PC-3 (cell line): ENCODE data around the gene TIMM17A. TPM values are rescaled to one million over a fixed set of nuclear protein-coding genes. Genes with fewer than 3 reads are reported as not detected.

Experiments used
- ATAC-seq: fragments of 200-7000 bp; cut with Tn5 transposase; 2 replicates; pipeline ENCODE4 v1.9.1; 2020; ENCODE audit warnings: mild to moderate bottlenecking, moderate library complexity
- BruUV-seq: library from RNA; stranded (reverse); fragments of 400-500 nt; replicated peaks from 2 replicates; lab custom pipeline; 2021; lab: Mats Ljungman, UMichigan
- CTCF ChIA-PET: fragments of 300-600 bp; sonication (Branson Sonifier 250); formaldehyde crosslinking; loops from one replicate; lab custom pipeline; 2022; ENCODE audit warnings: antibody characterized with exemption; lab: Charles Lee
- POLR2A ChIA-PET: fragments of 300-600 bp; sonication (Branson Sonifier 250); formaldehyde crosslinking; loops from one replicate; lab custom pipeline; 2022; ENCODE audit warnings: antibody characterized with exemption; ENCODE audit not compliant: unreplicated experiment; lab: Charles Lee
- DNase-seq: peaks from one replicate; pipeline ENCODE4 v3.0.0-alpha.2; 2015
- H2AFZ ChIP-seq: fragments of 300-600 bp; sonication (generic); 2 replicates; pipeline ENCODE4 v1.6.0; 2016; ENCODE audit warnings: antibody characterized with exemption, low read length
- H3F3A ChIP-seq: fragments of 300-600 bp; sonication (generic); one replicate; pipeline ENCODE4 v1.6.0; 2017; ENCODE audit warnings: antibody characterized with exemption, low read length, control low read depth, mild to moderate bottlenecking; ENCODE audit not compliant: unreplicated experiment
- H3K27ac ChIP-seq: fragments of 300-600 bp; sonication (generic); 2 replicates; pipeline ENCODE4 v1.5.1; 2016; ENCODE audit warnings: mild to moderate bottlenecking, low read length
- H3K27me3 ChIP-seq: fragments of 300-600 bp; sonication (generic); 2 replicates; pipeline ENCODE4 v1.6.1; 2016; ENCODE audit warnings: low read length, mixed read lengths
- H3K36me3 ChIP-seq: fragments of 300-600 bp; sonication (generic); 2 replicates; pipeline ENCODE4 v1.6.1; 2016; ENCODE audit warnings: low read depth, mixed run types, low read length, mixed read lengths
- H3K4me1 ChIP-seq: fragments of 300-600 bp; sonication (generic); 2 replicates; pipeline ENCODE4 v1.5.1; 2016; ENCODE audit warnings: low read length; ENCODE audit not compliant: insufficient read depth
- H3K4me2 ChIP-seq: fragments of 300-600 bp; sonication (generic); 2 replicates; pipeline ENCODE4 v1.6.0; 2016; ENCODE audit warnings: low read length
- H3K4me3 ChIP-seq: fragments of 300-600 bp; sonication (generic); 2 replicates; pipeline ENCODE4 v1.5.1; 2016; ENCODE audit warnings: mild to moderate bottlenecking, low read length, mixed read lengths
- H3K79me2 ChIP-seq: fragments of 300-600 bp; sonication (generic); 2 replicates; pipeline ENCODE4 v1.6.1; 2017; ENCODE audit warnings: low read length, mixed read lengths
- H3K9ac ChIP-seq: fragments of 300-600 bp; sonication (generic); 2 replicates; pipeline ENCODE4 v1.6.0; 2016; ENCODE audit warnings: mild to moderate bottlenecking, low read length
- H3K9me2 ChIP-seq: fragments of 300-600 bp; sonication (generic); replicated peaks from 2 replicates; pipeline ENCODE4 v1.6.1; 2016; ENCODE audit warnings: mixed run types, low read length, mixed read lengths
- H3K9me3 ChIP-seq: fragments of 300-600 bp; sonication (generic); 2 replicates; pipeline ENCODE4 v1.6.1; 2016; ENCODE audit warnings: low read length, mixed read lengths
- H4K20me1 ChIP-seq: fragments of 300-600 bp; sonication (generic); 2 replicates; pipeline ENCODE4 v1.6.1; 2016; ENCODE audit warnings: low read length, mixed read lengths
- EZH2 ChIP-seq: fragments of 300-600 bp; sonication (generic); IDR thresholded peaks from one replicate; pipeline ENCODE4 v1.6.1; 2017; ENCODE audit warnings: antibody characterized with exemption, mild to moderate bottlenecking, low read length; ENCODE audit not compliant: unreplicated experiment
- EZH2phosphoT487 ChIP-seq: fragments of 300-600 bp; sonication (generic); IDR thresholded peaks from 2 replicates; pipeline ENCODE4 v1.6.1; 2018; ENCODE audit warnings: mild to moderate bottlenecking, antibody characterized with exemption, low read length, borderline replicate concordance
- intact Hi-C: fragments of 100-400 bp; cut with micrococcal nuclease; formaldehyde crosslinking; loops from 2 replicates; pipeline ENCODE4 v1.9.0; 2023
- total RNA-seq: library from RNA; depleted of rRNA; stranded (reverse); fragments of >200 nt; gene quantifications from 2 replicates; pipeline ENCODE4 v1.2.3, GENCODE V29; 2014
- TF ChIP-seq, protein P1 (sequence below): fragments of 300-600 bp; sonication (generic); conservative IDR thresholded peaks from 2 replicates; pipeline ENCODE4 v1.5.1; 2017; ENCODE audit warnings: antibody characterized with exemption, low read depth, mild to moderate bottlenecking, low read length

The TIMM17A gene
- total RNA-seq, 1 experiment from 2014 or later: 57.7 TPM

DNA sequence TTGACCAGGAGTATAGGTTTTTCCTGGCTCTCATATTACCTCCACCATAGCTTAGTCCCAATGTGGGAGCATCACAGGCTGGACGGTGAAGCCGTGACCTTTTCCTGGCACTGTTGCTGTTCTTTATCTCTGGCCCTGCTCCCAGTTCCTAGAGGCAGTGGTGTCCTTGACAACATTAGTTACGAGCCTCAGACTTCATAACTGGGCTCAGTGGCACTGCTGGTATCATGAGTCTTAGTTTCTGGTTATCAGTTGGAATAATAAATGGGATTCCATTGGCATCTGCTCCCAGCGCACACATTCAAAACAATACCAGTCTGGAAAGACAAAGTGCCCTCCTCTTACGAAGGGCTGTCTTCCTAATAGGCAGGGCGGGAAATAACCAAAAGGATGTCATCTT is 35.1 kb downstream of the TIMM17A start:
- peaks cover 9% of the 10 kb centered on the region for H3K36me3 ChIP-seq
- CTCF ChIA-PET: no interaction called here
- no peak overlapping the region for H3K4me2 ChIP-seq

DNA sequence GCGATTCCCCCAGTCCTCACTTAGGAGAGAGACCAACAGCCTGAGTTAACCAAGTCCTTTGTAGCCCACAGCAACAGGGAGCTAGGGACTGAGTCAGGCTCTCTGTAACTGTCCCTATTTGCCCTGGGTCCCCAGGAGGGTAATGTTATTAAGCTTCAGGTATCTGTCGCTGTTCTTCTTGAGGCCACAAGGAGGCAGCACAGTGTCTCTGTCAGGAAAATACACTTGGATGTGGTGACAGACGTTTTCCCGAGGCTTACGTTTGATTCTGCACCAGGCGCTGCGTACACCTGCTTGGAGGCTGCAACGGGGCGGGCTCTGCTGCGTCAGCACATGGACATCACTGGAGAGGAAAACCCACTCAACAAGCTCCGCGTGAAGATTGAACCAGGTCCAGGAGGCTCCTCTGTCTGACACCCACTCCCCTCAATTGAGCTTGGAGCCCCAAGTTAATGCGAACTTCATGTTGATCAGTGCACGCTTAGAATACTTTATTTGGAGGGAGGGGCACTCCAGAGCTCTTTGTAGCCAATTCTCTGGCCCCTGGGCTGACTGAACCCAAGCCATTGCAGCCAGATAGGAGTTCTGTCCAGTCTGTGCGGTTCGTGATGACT is 44.4 kb downstream of the TIMM17A start:
- Histone ChIP-seq H3K9ac (no peak overlapping the region), H3K36me3 (peaks cover 19% of the 10 kb centered on the region; the same call in 1 of the 2 replicates), H3K27ac (no peak overlapping the region), H3K4me1 (no peaks in the 10 kb centered on the region), H3K27me3 (no peaks in the 10 kb centered on the region), H3K4me2 (no peak overlapping the region), H4K20me1 (no peaks in the 10 kb centered on the region), H2AFZ (no peak overlapping the region), H3K9me3 (no peaks in the 10 kb centered on the region), H3K79me2 (no peaks in the 10 kb centered on the region), H3F3A (no peaks in the 10 kb centered on the region), H3K9me2 (no peaks in the 10 kb centered on the region), H3K4me3 (no peak overlapping the region)
- peak; percentile 76 for ATAC-seq
- BruUV-seq: no TSS peak
- POLR2A ChIA-PET: interaction anchor here (0.7 kb wide), 1 partner anchor 284 kb away, joined by 8 read pairs; no protein-coding TSS in a partner anchor
- DNase-seq: peak; percentile 65
- intact Hi-C loops: loop anchor here (2.0 kb wide), 1 partner anchor 119 kb away; no protein-coding TSS in a partner anchor
- CTCF ChIA-PET: interaction anchor here (0.7 kb wide), 1 partner anchor 120 kb away, joined by 4 read pairs; no protein-coding TSS in a partner anchor
- TF ChIP-seq EZH2phosphoT487 (no peak), EZH2 (no peak)
- TF ChIP-seq, protein P1, sequence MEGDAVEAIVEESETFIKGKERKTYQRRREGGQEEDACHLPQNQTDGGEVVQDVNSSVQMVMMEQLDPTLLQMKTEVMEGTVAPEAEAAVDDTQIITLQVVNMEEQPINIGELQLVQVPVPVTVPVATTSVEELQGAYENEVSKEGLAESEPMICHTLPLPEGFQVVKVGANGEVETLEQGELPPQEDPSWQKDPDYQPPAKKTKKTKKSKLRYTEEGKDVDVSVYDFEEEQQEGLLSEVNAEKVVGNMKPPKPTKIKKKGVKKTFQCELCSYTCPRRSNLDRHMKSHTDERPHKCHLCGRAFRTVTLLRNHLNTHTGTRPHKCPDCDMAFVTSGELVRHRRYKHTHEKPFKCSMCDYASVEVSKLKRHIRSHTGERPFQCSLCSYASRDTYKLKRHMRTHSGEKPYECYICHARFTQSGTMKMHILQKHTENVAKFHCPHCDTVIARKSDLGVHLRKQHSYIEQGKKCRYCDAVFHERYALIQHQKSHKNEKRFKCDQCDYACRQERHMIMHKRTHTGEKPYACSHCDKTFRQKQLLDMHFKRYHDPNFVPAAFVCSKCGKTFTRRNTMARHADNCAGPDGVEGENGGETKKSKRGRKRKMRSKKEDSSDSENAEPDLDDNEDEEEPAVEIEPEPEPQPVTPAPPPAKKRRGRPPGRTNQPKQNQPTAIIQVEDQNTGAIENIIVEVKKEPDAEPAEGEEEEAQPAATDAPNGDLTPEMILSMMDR: peak; percentile 72

More for the DNA sequence above, 35.1 kb downstream of the TIMM17A start:
- intact Hi-C loops: no loop called here
- Histone ChIP-seq H3K4me1 (no peaks in the 10 kb centered on the region), H3K4me3 (no peak overlapping the region), H3K27ac (no peak overlapping the region), H3F3A (no peaks in the 10 kb centered on the region), H2AFZ (no peak overlapping the region), H3K9ac (no peak overlapping the region), H3K9me2 (no peaks in the 10 kb centered on the region), H3K79me2 (peaks cover 18% of the 10 kb centered on the region), H3K27me3 (no peaks in the 10 kb centered on the region), H4K20me1 (no peaks in the 10 kb centered on the region), H3K9me3 (no peaks in the 10 kb centered on the region)
- no peak for TF ChIP-seq EZH2phosphoT487
- TF ChIP-seq, protein P1: no peak
- TF ChIP-seq EZH2: no peak
- no peak for ATAC-seq
- no TSS peak for BruUV-seq
- DNase-seq: no peak
- POLR2A ChIA-PET: no interaction called here

DNA sequence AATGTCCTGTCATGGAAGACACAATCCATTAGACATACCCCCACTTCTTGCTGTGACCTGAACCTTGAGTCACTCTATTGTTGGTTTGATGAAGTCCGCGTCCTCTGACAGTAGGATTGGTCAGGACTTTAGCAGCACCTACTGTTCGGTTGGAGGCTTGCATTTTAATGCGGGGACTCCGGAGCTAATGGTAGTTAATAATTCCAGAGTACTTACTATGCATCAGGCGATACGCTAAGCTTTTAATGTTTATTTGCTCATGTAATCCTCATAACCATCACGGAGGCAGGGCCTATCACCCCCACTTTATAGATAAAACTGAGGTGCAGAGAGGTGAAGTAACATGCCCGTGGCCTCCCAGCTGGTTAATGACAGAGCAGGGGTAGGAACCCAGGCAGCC is 47.2 kb downstream of the TIMM17A start:
- peaks cover 13% of the 10 kb centered on the region; the same call in 1 of the 2 replicates for H3K36me3 ChIP-seq
- no peak for ATAC-seq
- DNase-seq: no peak

More for the DNA sequence above, 47.2 kb downstream of the TIMM17A start:
- Histone ChIP-seq H3F3A (no peaks in the 10 kb centered on the region), H3K27ac (no peak overlapping the region), H3K4me3 (no peak overlapping the region), H3K4me2 (no peak overlapping the region), H3K9me3 (no peaks in the 10 kb centered on the region), H3K9ac (no peak overlapping the region), H4K20me1 (no peaks in the 10 kb centered on the region), H3K27me3 (no peaks in the 10 kb centered on the region), H2AFZ (no peak overlapping the region), H3K9me2 (no peaks in the 10 kb centered on the region), H3K79me2 (no peaks in the 10 kb centered on the region), H3K4me1 (peaks cover 18% of the 10 kb centered on the region)
- ChIA-PET CTCF (no interaction called here), POLR2A (no interaction called here)
- no TSS peak for BruUV-seq
- TF ChIP-seq EZH2 (no peak), EZH2phosphoT487 (no peak)
- TF ChIP-seq, protein P1: no peak
- intact Hi-C loops: no loop called here
